Prostate gland (tissue), 2 donors: ENCODE measurements around the gene SLC38A5. TPM values are rescaled to one million over a fixed set of nuclear protein-coding genes. Genes with fewer than 3 reads are reported as not detected.

Source experiments
- DNase-seq: peaks from one replicate; pipeline ENCODE4 v3.0.0-alpha.2; 2019; ENCODE audit warnings: low spot score
- H3K27ac ChIP-seq, 2 donors: fragments of 200-600 bp; sonication (generic); 2 replicates each; pipeline ENCODE4 v1.5.1; 2017 to 2019
- H3K27me3 ChIP-seq: fragments of 200-600 bp; sonication (generic); replicated peaks from 2 replicates; pipeline ENCODE4 v1.5.1; 2019; ENCODE audit not compliant: insufficient read depth
- H3K36me3 ChIP-seq, 2 donors: fragments of 200-600 bp; sonication (generic); 1 replicate in 1 of 2; 2 replicates in 1 of 2; pipeline versions ENCODE4 v1.5.1 to v1.8.1; 2017 to 2019
- H3K4me1 ChIP-seq: fragments of 200-600 bp; sonication (generic); replicated peaks from 2 replicates; pipeline ENCODE4 v1.5.1; 2019
- H3K4me3 ChIP-seq, 2 donors: fragments of 200-600 bp; sonication (generic); 2 replicates each; pipeline ENCODE4 v1.5.1; 2017 to 2019
- H3K9me3 ChIP-seq: fragments of 200-600 bp; sonication (generic); 2 replicates; pipeline ENCODE4 v1.5.1; 2017
- POLR2A ChIP-seq: fragments of 450-650 bp; IDR thresholded peaks from one replicate; pipeline ENCODE4 v1.6.1; 2016; ENCODE audit warnings: antibody characterized with exemption, mild to moderate bottlenecking
- POLR2AphosphoS5 ChIP-seq: sonication (generic); formaldehyde crosslinking; IDR thresholded peaks from one replicate; pipeline ENCODE4 v1.6.1; 2017; ENCODE audit warnings: antibody characterized with exemption
- WGBS: methylation state at CpG from one replicate; pipeline ENCODE4 v1.1.5; 2018; 5-methylcytosine and 5-hydroxymethylcytosine counted together
- intact Hi-C: fragments of 100-400 bp; cut with DNase I; formaldehyde crosslinking; loops from one replicate; pipeline ENCODE4 v1.14.2; 2022
- total RNA-seq, 2 donors: library from RNA; depleted of rRNA; stranded (reverse); fragments of >200 nt; gene quantifications; one replicate each; pipeline ENCODE4 v1.1.0, GENCODE V29; 2016
- TF ChIP-seq, protein P1 (sequence below), 4 experiments: fragments of 200-600 bp in 2 of 4; fragments of 450-650 bp in 2 of 4; sonication (generic) in 2 of 4; IDR thresholded peaks; 1 replicate in 3 of 4; 2 replicates in 1 of 4; pipeline ENCODE4 v1.5.1; 2016 to 2019; ENCODE audit warnings: antibody characterized with exemption in 4 of 4, mild to moderate bottlenecking in 2 of 4, moderate library complexity in 2 of 4

The SLC38A5 gene
- total RNA-seq, 2 donors from 2014 or later, result 3.0 to 6.2 TPM

- Histone ChIP-seq H3K4me1 (no peaks in the 10 kb centered on the region), H3K4me3 (peak overlapping the region in 1 of 2 donors; percentile 15), H3K27ac (no peak overlapping the region), H3K27me3 (no peaks in the 10 kb centered on the region), H3K36me3 (no peaks in the 10 kb centered on the region), H3K9me3 (no peaks in the 10 kb centered on the region)
- TF ChIP-seq POLR2AphosphoS5, result no peak
- no peak for TF ChIP-seq POLR2A
- TF ChIP-seq, protein P1, sequence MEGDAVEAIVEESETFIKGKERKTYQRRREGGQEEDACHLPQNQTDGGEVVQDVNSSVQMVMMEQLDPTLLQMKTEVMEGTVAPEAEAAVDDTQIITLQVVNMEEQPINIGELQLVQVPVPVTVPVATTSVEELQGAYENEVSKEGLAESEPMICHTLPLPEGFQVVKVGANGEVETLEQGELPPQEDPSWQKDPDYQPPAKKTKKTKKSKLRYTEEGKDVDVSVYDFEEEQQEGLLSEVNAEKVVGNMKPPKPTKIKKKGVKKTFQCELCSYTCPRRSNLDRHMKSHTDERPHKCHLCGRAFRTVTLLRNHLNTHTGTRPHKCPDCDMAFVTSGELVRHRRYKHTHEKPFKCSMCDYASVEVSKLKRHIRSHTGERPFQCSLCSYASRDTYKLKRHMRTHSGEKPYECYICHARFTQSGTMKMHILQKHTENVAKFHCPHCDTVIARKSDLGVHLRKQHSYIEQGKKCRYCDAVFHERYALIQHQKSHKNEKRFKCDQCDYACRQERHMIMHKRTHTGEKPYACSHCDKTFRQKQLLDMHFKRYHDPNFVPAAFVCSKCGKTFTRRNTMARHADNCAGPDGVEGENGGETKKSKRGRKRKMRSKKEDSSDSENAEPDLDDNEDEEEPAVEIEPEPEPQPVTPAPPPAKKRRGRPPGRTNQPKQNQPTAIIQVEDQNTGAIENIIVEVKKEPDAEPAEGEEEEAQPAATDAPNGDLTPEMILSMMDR (IDR thresholded peaks at IDR 0.05), result no peak
- WGBS, result 31% methylated on average over 23 of the region's 23 CpGs
- intact Hi-C loops, result no loop called here
- DNase-seq, result no peak
Measured at GRCh38 chrX:48468693-48469691, 1.1 kb downstream of the SLC38A5 start.

GRCh38 chrX:48468247-48468671 lies 1.8 kb downstream of the SLC38A5 start:
- Histone ChIP-seq H3K36me3 (no peaks in the 10 kb centered on the region), H3K27me3 (no peaks in the 10 kb centered on the region), H3K9me3 (no peaks in the 10 kb centered on the region), H3K4me1 (no peaks in the 10 kb centered on the region), H3K4me3 (no peak overlapping the region), H3K27ac (no peak overlapping the region)
- no peak for TF ChIP-seq POLR2AphosphoS5
- no peak for TF ChIP-seq POLR2A
- DNase-seq, result no peak
- 5% methylated on average over 15 of the region's 18 CpGs for WGBS
- intact Hi-C loops, result no loop called here

- no peak for TF ChIP-seq POLR2A
- no peak for TF ChIP-seq POLR2AphosphoS5
- TF ChIP-seq, protein P1 (IDR thresholded peaks at IDR 0.05), result no peak
- no peak for DNase-seq
- Histone ChIP-seq H3K36me3 (no peaks in the 10 kb centered on the region), H3K9me3 (no peaks in the 10 kb centered on the region), H3K4me3 (no peak overlapping the region), H3K4me1 (no peaks in the 10 kb centered on the region), H3K27ac (no peak overlapping the region), H3K27me3 (no peaks in the 10 kb centered on the region)
- WGBS, result 35% methylated on average over 10 of the region's 10 CpGs
- intact Hi-C loops, result no loop called here
Measured at GRCh38 chrX:48467281-48467761, 2.7 kb downstream of the SLC38A5 start.

GRCh38 chrX:48466696-48467095 lies 3.4 kb downstream of the SLC38A5 start:
- no peak overlapping the region for H3K4me3 ChIP-seq
- WGBS, result 83% methylated on average over 8 of the region's 10 CpGs
- H3K9me3 ChIP-seq, result no peaks in the 10 kb centered on the region
- TF ChIP-seq POLR2AphosphoS5, result no peak
- TF ChIP-seq, protein P1 (IDR thresholded peaks at IDR 0.05), result no peak
- no peak for TF ChIP-seq POLR2A
- H3K36me3 ChIP-seq, result no peaks in the 10 kb centered on the region
- H3K4me1 ChIP-seq, result no peaks in the 10 kb centered on the region
- H3K27me3 ChIP-seq, result no peaks in the 10 kb centered on the region
- intact Hi-C loops, result no loop called here
- H3K27ac ChIP-seq, result no peak overlapping the region
- no peak for DNase-seq

GRCh38 chrX:48465336-48465933 lies 4.6 kb downstream of the SLC38A5 start:
- Histone ChIP-seq H3K4me1 (no peaks in the 10 kb centered on the region), H3K9me3 (no peaks in the 10 kb centered on the region), H3K36me3 (no peaks in the 10 kb centered on the region), H3K27ac (no peak overlapping the region), H3K27me3 (no peaks in the 10 kb centered on the region), H3K4me3 (no peak overlapping the region)
- 68% methylated on average over 10 of the region's 10 CpGs for WGBS
- intact Hi-C loops, result no loop called here
- DNase-seq, result no peak
- TF ChIP-seq, protein P1 (IDR thresholded peaks at IDR 0.05), result no peak
- no peak for TF ChIP-seq POLR2A
- TF ChIP-seq POLR2AphosphoS5, result no peak
